SH-SY5Y (cell line): ENCODE data around the gene CDC40.

ENCODE experiments used
- GATA2 ChIP-seq: IDR thresholded peaks from 2 replicates; pipeline ENCODE4 v1.6.1; 2011; ENCODE audit warnings: mild to moderate bottlenecking, low read depth, low read length
- GATA3 ChIP-seq: IDR thresholded peaks from 2 replicates; pipeline ENCODE4 v1.6.1; 2011; ENCODE audit warnings: low read depth, mild to moderate bottlenecking, low read length, moderate library complexity

DNA sequence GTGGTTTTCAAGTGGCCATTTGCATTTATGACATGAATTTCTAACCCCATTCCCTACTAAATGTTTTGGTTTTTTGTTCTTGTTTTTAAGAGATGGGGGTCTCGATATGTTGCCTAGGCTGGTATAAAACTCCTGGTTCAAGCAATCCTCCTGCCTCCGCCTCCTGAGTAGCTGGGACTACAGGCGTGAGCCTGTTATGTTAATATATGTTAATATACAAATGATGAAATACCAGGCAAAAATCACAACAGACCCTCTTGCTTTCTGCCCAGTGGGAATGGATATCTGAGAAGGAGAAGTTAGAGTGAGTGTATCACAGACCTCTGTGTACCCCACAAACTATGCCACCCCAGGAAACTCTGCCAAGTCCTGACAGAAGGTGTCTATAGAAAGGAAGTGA is 66.2 kb downstream of the CDC40 start:
- TF ChIP-seq GATA2 (no peak), GATA3 (no peak)
